Activated T-cell treated with anti-CD3 and anti-CD28 coated beads, Interleukin-2, amount 50 U/mL, for 1 hour (primary cell): ENCODE measurements around the gene HYI.
"Not testable (repeated sequence)": the region's sequence is repeated elsewhere in the genome, so short reads cannot be mapped to it uniquely, and the experiment has no call there.

Experiments used
- DNase-seq: peaks from one replicate; pipeline ENCODE4 v3.0.0-alpha.2; 2020

Gene HYI

GRCh38 chr1:43423672-43424550 is 29.8 kb downstream of the HYI start:
- DNase-seq, result no peak

- no peak for DNase-seq
Measured at GRCh38 chr1:43422995-43423671, 30.6 kb downstream of the HYI start.

DNA sequence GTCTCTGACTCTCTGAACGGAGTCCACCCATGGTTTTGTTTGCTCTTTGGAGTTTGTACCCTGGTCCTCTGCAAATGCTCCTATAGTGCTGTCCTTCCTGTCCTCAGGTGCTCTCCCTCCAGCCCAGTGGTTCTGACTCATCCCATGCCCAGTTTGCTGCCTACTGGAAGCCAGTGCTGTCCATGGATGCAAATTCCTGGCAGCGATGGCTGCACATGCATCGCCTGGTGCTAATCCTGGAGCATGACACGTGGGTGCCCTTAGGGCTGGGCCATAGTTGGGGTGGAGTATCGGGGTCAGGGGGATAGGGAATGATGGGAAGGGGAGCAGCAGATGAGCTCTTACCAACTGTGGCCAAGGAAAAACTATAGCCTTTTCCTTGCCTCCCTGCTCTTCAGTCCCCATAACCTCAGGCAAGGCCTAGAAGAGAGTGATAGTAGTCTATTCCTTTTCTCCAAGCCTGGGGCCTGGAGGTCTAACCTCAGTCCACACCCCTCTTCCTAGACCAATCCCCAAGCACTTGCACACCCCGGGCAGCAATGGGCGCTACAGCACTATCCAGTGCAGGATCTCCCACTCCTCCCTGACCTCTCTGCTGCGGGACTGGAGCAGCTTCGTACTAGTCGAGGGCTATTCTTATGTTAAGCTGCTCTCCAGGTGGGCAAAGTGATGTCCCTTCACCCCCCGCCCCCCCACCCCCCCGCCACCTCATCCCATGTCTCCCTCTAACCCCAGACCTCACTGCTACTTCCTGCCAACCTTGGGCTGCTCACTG is 31.6 kb downstream of the HYI start:
- DNase-seq, result no peak

DNA sequence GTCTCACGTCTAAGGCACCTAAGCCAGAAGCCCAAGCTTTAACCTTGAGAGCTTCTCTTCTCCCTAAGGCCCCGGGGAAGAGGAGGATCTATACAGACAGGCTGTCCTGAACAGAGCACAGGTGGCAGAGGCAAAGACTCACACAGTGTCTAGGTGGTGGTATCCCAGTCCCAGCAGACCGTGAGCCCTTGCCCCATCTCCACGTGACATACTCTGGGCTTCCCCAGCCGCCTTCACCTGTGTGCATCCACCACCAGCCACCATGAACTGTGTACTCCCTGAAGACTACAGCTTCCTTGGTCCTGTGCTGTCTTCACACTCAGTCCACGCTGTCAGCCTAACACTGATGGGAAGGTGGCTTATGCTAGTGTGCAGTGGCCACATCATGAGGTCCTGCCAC is 32.3 kb downstream of the HYI start:
- no peak for DNase-seq

- DNase-seq, result no peak
Measured at GRCh38 chr1:43420874-43421273, 32.9 kb downstream of the HYI start.

GRCh38 chr1:43419627-43420425 is 33.9 kb downstream of the HYI start:
- DNase-seq, result no peak

DNA sequence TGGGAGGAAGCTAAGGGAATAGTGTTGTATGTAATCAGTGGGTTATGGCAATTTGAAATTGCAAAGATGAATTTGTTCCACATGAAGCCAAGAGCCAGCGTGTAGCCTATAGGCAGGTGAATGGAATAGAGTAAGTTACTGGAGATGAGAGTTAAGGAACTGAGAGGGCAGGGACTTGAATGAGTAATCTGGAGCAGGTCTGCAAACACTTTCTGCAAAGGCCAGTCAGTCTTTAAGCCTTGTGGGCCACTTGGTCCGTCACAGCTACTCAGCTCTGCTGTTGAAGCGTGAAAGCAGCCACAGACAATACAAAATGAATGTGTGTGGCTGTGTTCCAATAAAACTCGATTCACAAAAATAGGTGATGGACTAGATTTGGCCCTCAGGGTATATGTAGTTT is 34.9 kb downstream of the HYI start:
- DNase-seq, result no peak

- DNase-seq, result no peak
Measured at GRCh38 chr1:43415901-43416300, 37.8 kb downstream of the HYI start.

- DNase-seq, result peak; percentile 63
Measured at GRCh38 chr1:43414634-43415223, 39.0 kb downstream of the HYI start.

DNA sequence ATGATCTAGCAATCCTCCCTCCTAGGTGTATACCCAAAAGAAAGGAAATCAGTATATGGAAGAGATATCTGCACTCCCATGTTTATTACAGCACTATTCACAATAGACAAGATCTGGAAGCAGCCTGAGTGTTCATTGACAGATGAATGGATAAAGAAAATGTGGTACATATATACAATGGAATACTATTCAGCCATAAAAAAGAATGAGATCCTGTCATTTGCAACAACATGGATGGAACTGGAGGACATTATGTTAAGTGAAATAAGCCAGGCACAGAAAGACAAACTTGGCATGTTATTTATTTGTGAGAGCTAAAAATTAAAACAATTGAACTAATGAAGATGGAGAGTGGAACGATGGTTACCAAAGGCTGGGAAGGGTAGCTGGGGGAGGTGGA is 40.3 kb downstream of the HYI start:
- DNase-seq, result not testable (repeated sequence)

GRCh38 chr1:43410571-43410970 is 43.2 kb downstream of the HYI start:
- DNase-seq, result no peak

GRCh38 chr1:43405876-43406234 is 47.9 kb downstream of the HYI start:
- no peak for DNase-seq

DNA sequence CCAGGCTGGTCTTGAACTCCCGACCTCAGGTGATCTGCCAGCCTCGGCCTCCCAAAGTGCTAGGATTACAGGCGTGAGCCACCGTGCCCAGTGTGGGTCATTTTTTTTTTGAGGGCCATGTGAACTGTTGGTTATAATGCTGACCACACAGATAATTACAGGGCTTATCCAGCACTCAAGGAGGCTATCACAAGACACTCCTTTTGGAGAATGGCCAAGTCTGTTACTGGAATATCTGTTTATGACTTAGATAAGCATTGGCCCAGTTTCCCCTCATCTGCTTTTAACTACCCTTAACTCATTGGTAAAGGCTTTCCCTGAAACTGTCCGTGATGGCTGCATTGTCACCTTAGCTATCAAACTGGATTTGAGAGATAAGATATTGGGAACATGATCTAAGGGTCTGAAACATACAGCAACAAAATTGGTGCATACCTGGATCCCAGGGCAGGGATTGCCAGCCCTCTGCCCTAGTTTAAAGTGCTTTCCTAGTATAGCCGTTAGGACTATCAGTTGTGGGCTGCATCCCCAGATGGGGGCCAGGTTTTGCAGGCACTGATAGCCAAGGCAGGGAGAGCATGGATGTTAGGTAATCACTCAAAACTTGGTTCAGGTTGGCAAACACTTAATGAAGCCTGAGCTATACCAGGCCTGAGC is 48.4 kb downstream of the HYI start:
- DNase-seq, result no peak

DNA sequence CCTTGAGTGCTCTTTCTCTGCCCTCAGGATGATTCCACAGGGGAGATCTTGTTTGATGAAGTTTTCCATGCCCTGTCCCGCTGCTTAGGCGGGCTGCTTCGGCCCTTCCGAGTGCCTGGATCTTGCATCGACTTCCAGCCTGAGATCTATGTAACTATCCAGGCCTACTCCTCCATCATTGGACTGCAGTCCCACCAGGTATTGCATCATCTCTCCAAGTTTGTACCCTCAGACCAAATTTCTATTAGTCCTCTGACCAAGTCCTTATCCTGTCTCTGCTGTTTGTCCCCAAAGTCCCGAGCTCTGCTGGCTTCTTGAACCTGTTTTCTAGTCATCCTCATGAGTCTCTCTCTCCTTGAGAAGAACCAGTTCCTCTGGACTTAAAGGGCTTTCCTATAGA is 49.4 kb downstream of the HYI start:
- no peak for DNase-seq

DNA sequence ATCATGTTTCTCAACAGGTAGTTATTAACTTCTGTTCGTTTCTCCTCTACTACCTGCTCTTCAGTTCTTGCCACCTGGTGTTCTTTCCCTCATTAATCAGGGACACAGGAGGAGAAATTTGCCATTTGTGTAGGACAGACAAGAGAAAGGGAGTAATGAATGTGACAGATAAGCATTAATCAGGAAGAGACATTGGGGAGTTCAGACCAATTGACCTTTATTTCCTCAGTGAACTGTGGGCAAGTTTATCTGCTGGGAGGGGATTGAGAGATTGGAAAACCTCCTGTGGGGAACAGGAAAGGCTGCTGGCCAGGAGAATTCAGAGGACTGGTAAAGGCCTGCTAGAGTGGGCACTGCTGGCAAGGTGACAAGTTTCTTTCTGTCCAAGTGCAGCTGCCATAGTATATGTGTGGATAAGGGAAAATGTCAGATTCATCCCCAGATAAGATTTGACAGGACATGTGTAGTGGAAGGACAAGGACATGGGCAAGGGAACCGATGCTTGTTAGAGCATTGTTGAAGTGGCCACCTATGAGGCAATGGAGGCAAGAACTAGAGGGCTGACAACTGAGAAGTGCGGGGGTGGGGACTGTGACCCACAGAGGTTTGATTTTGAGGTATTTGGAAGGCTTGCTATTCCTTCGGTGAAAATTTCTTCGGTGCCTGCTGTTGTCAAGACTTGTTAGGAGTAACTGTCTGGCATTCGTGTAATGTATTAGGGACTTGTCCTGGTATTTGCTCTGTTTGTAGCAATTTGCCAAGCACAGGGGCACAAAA is 51.5 kb downstream of the HYI start:
- no peak for DNase-seq
